T-helper 1 cell treated with Interleukin-12 subunit alpha and Interleukin-12 subunit beta and Interleukin-4 antibody, amounts not matched to agents 30 μg/mL and 1 μg/mL, for 36 hours (primary cell): ENCODE results near the gene KHNYN.

Experiments used
- H3K27ac Mint-ChIP-seq: one replicate; pipeline ENCODE4 v1.8.0; 2021; ENCODE audit warnings: mild to moderate bottlenecking, mixed read lengths
- H3K27me3 Mint-ChIP-seq: one replicate; pipeline ENCODE4 v1.8.0; 2021; ENCODE audit warnings: low read depth, mixed read lengths
- H3K36me3 Mint-ChIP-seq: one replicate; pipeline ENCODE4 v1.8.0; 2021; ENCODE audit warnings: low read depth, mixed read lengths
- H3K4me1 Mint-ChIP-seq: one replicate; pipeline ENCODE4 v1.8.0; 2021; ENCODE audit warnings: low read depth, mixed read lengths
- H3K4me3 Mint-ChIP-seq: one replicate; pipeline ENCODE4 v1.8.0; 2021; ENCODE audit warnings: mild to moderate bottlenecking, moderate library complexity, mixed read lengths
- H3K9me3 Mint-ChIP-seq: one replicate; pipeline ENCODE4 v1.8.0; 2021; ENCODE audit warnings: mixed read lengths

The KHNYN gene

DNA sequence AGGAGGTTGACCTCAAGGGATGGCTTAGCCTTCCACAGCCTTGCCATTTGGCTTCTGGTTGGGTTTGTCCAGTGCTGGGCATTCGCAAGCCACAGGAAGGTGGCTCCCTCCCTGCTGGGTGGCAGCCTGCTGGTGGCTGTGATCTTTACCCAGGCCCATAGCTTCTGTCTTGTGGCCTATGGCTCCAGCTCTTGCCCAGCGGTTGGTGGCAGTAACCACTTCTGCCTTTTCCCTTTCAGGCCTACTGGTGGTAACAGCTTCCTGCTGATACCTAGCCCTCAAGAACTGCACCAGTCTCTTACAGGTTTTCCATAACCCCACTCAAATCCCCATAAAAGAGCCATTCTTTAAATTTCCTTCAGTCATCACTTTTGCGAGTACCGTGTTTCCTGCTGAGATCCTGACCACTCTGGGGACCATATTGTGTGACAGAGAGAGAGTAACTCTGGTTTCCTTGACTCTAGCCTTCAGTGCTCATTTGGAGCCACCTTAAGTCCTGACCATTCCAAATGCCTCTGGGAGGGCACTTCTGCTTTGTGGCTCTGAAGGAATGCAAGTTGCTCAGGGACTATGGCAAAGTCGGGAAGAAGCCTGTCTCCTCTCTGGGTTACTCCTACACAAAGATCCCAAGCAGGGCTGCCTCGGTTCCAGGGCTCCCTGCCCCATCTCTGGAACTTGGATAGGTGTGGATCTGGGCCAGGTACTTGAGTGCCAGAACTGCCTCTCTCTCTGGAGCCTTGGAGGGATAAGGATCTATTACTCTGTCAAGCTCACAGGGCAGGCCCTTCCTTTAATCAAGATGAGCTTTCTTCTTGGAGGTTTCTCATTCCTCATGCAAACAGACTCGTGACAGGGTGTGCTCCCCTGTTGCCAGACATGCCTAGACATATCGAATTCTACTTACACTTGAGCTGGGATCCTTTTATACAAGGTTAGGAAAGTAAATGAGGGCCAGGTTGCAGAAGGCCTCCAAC lies 33.9 kb upstream of the KHNYN start:
- Mint-ChIP-seq H3K36me3 (no peaks in the 10 kb centered on the region), H3K9me3 (no peaks in the 10 kb centered on the region), H3K4me3 (no peak overlapping the region), H3K27me3 (peaks cover 53% of the 10 kb centered on the region), H3K4me1 (peaks cover 3% of the 10 kb centered on the region), H3K27ac (no peak overlapping the region)

- Mint-ChIP-seq H3K4me1 (peaks cover 3% of the 10 kb centered on the region), H3K36me3 (no peaks in the 10 kb centered on the region), H3K27ac (no peak overlapping the region), H3K9me3 (no peaks in the 10 kb centered on the region), H3K27me3 (peaks cover 55% of the 10 kb centered on the region), H3K4me3 (no peak overlapping the region)
Observed at GRCh38 chr14:24397639-24398292, 32.0 kb upstream of the KHNYN start.

DNA sequence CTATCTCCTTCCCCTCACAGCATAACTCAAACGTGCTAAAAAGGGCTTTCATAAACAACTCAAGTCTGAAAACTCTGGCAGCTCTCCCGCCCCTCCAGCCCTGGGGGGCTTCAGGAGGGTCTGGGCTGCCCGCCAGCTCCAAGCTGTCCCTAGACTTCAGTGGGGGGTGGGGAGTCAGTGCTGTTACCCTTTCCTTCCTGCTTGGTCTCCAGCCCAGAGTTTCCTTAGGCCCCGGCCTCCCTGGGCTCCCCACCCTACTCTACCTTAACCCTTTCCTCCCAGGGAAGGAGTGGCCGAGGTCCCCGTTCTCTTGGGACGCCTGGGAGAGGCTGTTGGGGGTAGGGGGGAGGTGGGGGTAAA lies 31.5 kb upstream of the KHNYN start:
- Mint-ChIP-seq H3K4me3 (no peak overlapping the region), H3K9me3 (no peaks in the 10 kb centered on the region), H3K27ac (no peak overlapping the region), H3K4me1 (peaks cover 3% of the 10 kb centered on the region), H3K36me3 (no peaks in the 10 kb centered on the region), H3K27me3 (peaks cover 60% of the 10 kb centered on the region)

GRCh38 chr14:24398653-24399446 lies 30.9 kb upstream of the KHNYN start, which contains the start of gene NYNRIN:
TSS of gene NYNRIN (plus strand) at chr14:24399003. CDS start at chr14:24399247, 244 bp downstream.
- no peak within 1 kb of the TSS for H3K27ac Mint-ChIP-seq
- H3K27me3 Mint-ChIP-seq = peaks cover 65% of the 10 kb centered on the region
- H3K4me1 Mint-ChIP-seq = peaks cover 3% of the 10 kb centered on the region
- H3K9me3 Mint-ChIP-seq = no peaks in the 10 kb centered on the region
- peak within 1 kb of the TSS; percentile 32 for H3K4me3 Mint-ChIP-seq
- H3K36me3 Mint-ChIP-seq = no peaks in the 10 kb centered on the region

GRCh38 chr14:24399447-24399822 lies 30.3 kb upstream of the KHNYN start:
- H3K27ac Mint-ChIP-seq = no peak overlapping the region
- peaks cover 3% of the 10 kb centered on the region for H3K4me1 Mint-ChIP-seq
- no peaks in the 10 kb centered on the region for H3K36me3 Mint-ChIP-seq
- H3K27me3 Mint-ChIP-seq = peaks cover 66% of the 10 kb centered on the region
- H3K9me3 Mint-ChIP-seq = no peaks in the 10 kb centered on the region
- H3K4me3 Mint-ChIP-seq = peak overlapping the region; percentile 32

- Mint-ChIP-seq H3K36me3 (no peaks in the 10 kb centered on the region), H3K9me3 (no peaks in the 10 kb centered on the region), H3K27ac (no peak overlapping the region), H3K4me3 (no peak overlapping the region), H3K27me3 (peaks cover 74% of the 10 kb centered on the region), H3K4me1 (peaks cover 3% of the 10 kb centered on the region)
Observed at GRCh38 chr14:24399999-24400718, 29.6 kb upstream of the KHNYN start.

DNA sequence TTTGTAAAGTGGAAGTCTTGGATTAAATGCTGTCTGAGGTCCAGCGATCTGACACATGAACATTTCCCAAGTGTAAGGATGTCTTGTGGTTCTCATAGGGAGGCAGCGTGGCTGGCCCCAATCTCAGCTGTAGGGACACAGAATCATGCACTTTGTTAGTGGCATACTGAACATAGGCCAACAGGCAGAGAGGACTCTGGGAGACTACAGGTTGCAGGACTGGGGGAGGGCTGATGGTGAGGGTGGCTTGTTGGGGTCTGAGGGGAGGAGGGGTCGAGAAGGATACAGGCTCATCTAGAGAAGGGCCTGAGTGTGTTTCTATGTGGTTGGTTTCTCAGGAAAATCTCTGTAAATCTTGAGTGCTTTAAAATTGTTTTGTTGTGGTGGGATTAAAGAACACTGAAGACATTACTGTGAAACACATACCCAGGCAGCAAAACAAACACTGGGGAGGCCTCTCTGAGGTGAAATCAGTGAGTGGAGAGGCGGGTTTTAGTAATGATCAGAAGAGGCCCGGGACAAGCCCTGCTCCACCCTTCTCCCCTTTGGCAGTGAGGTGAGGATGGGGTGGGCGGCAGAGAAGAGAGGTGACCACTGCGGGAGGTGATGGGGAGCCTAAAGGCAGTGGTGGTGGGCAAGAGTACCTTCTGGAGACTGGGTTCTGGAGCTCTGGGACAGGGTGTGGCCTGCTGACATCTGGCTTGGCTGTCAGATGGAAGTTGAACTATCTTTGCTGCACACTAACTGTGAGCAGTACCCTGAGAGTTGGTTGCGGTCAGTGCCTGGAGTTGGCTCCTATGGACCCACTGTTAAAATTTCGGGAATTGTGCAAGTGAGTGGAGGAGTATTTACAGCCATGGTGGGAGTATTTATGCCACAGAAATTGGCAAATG lies 27.7 kb upstream of the KHNYN start:
- Mint-ChIP-seq H3K36me3 (no peaks in the 10 kb centered on the region), H3K4me1 (peaks cover 3% of the 10 kb centered on the region), H3K4me3 (no peak overlapping the region), H3K9me3 (no peaks in the 10 kb centered on the region), H3K27ac (no peak overlapping the region), H3K27me3 (peaks cover 64% of the 10 kb centered on the region)

GRCh38 chr14:24403294-24403998 lies 26.3 kb upstream of the KHNYN start:
- peaks cover 54% of the 10 kb centered on the region for H3K27me3 Mint-ChIP-seq
- no peaks in the 10 kb centered on the region for H3K9me3 Mint-ChIP-seq

GRCh38 chr14:24404814-24405213 lies 24.9 kb upstream of the KHNYN start:
- Mint-ChIP-seq H3K9me3 (no peaks in the 10 kb centered on the region), H3K27me3 (peaks cover 49% of the 10 kb centered on the region), H3K4me3 (no peak overlapping the region), H3K36me3 (no peaks in the 10 kb centered on the region), H3K27ac (no peak overlapping the region), H3K4me1 (no peaks in the 10 kb centered on the region)

More at GRCh38 chr14:24403294-24403998, 26.3 kb upstream of the KHNYN start:
- H3K4me1 Mint-ChIP-seq = peaks cover 3% of the 10 kb centered on the region
- H3K36me3 Mint-ChIP-seq = no peaks in the 10 kb centered on the region
- no peak overlapping the region for H3K27ac Mint-ChIP-seq
- no peak overlapping the region for H3K4me3 Mint-ChIP-seq

GRCh38 chr14:24406416-24406815 lies 23.3 kb upstream of the KHNYN start:
- no peaks in the 10 kb centered on the region for H3K9me3 Mint-ChIP-seq
- no peak overlapping the region for H3K27ac Mint-ChIP-seq
- peaks cover 40% of the 10 kb centered on the region for H3K27me3 Mint-ChIP-seq
- H3K4me1 Mint-ChIP-seq = no peaks in the 10 kb centered on the region
- H3K4me3 Mint-ChIP-seq = no peak overlapping the region
- H3K36me3 Mint-ChIP-seq = no peaks in the 10 kb centered on the region

GRCh38 chr14:24407608-24408325 lies 22.0 kb upstream of the KHNYN start:
- no peaks in the 10 kb centered on the region for H3K4me1 Mint-ChIP-seq
- H3K9me3 Mint-ChIP-seq = no peaks in the 10 kb centered on the region
- H3K4me3 Mint-ChIP-seq = no peak overlapping the region
- no peaks in the 10 kb centered on the region for H3K36me3 Mint-ChIP-seq
- H3K27me3 Mint-ChIP-seq = peaks cover 28% of the 10 kb centered on the region
- H3K27ac Mint-ChIP-seq = no peak overlapping the region

- no peaks in the 10 kb centered on the region for H3K36me3 Mint-ChIP-seq
- no peaks in the 10 kb centered on the region for H3K9me3 Mint-ChIP-seq
Observed at GRCh38 chr14:24408764-24409163, 21.0 kb upstream of the KHNYN start.

More at GRCh38 chr14:24408764-24409163, 21.0 kb upstream of the KHNYN start:
- H3K4me3 Mint-ChIP-seq = no peak overlapping the region
- H3K4me1 Mint-ChIP-seq = no peaks in the 10 kb centered on the region
- peaks cover 18% of the 10 kb centered on the region for H3K27me3 Mint-ChIP-seq
- H3K27ac Mint-ChIP-seq = no peak overlapping the region
